GM12891 (cell line): ENCODE data around the gene PTGES3L.

ENCODE experiments used
- POLR2A ChIP-seq: IDR thresholded peaks from 2 replicates; pipeline ENCODE4 v1.6.1; 2011; ENCODE audit warnings: low read depth, low read length, control low read depth
- POLR2AphosphoS5 ChIP-seq: IDR thresholded peaks from 2 replicates; pipeline ENCODE4 v1.6.1; 2011; ENCODE audit warnings: low read depth, low read length, control low read depth
- SPI1 ChIP-seq: IDR thresholded peaks from 2 replicates; pipeline ENCODE4 v1.6.1; 2011; ENCODE audit warnings: low read depth, low read length, control low read depth

DNA sequence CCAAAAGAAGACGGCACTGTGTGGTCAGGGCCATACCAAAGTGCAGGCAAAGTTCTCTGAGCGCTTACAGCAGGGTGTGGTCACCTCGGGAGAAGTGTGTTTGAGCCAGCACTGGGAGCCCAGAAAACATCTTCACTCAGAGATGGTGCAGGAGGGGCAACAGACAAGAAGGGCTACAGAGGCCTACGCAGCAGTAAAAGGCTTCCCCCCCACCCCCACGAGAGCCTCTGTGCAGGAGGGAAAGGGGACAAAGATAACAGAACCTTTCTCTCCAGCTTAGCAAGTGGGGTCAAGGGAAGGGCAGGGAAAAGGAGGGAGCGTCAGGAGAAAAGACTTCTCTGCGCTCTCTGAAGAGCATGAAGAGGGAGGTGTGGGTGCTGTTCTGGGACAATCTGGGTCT is 39.5 kb upstream of the PTGES3L start:
- no peak for TF ChIP-seq POLR2A
- TF ChIP-seq POLR2AphosphoS5, result no peak
- TF ChIP-seq SPI1, result no peak
